GM21723 (cell line): ENCODE measurements around the gene TRIM9.
"Not testable (repeated sequence)": the region's sequence is repeated elsewhere in the genome, so short reads cannot be mapped to it uniquely, and the experiment has no call there.

Experiments
- ATAC-seq: cut with Tn5 transposase; IDR thresholded peaks from one replicate; pipeline ENCODE4 v1.9.1; 2021; ENCODE audit warnings: mild to moderate bottlenecking, moderate library complexity; ENCODE audit not compliant: unreplicated experiment

Gene TRIM9

GRCh38 chr14:51006324-51006723 is 88.6 kb downstream of the TRIM9 start:
- ATAC-seq: no peak

- ATAC-seq: no peak
Observed at GRCh38 chr14:51004801-51005526, 89.9 kb downstream of the TRIM9 start.

- ATAC-seq: no peak
Observed at GRCh38 chr14:51004352-51004800, 90.5 kb downstream of the TRIM9 start.

GRCh38 chr14:51002406-51002999 is 92.4 kb downstream of the TRIM9 start:
- no peak for ATAC-seq

- ATAC-seq: no peak
Observed at GRCh38 chr14:51000566-51000965, 94.3 kb downstream of the TRIM9 start.

- no peak for ATAC-seq
Observed at GRCh38 chr14:50999726-51000125, 95.2 kb downstream of the TRIM9 start.

- ATAC-seq: no peak
Observed at GRCh38 chr14:50998612-50999011, 96.3 kb downstream of the TRIM9 start.

- ATAC-seq: no peak
Observed at GRCh38 chr14:50997712-50998111, 97.2 kb downstream of the TRIM9 start.

GRCh38 chr14:50994158-50994557 is 100.7 kb downstream of the TRIM9 start:
- not testable (repeated sequence) for ATAC-seq

GRCh38 chr14:50985859-50986331 is 109.0 kb downstream of the TRIM9 start:
- ATAC-seq: no peak

GRCh38 chr14:50985124-50985858 is 109.6 kb downstream of the TRIM9 start:
- no peak for ATAC-seq

GRCh38 chr14:50984036-50984710 is 110.7 kb downstream of the TRIM9 start:
- ATAC-seq: no peak

- no peak for ATAC-seq
Observed at GRCh38 chr14:50979941-50980850, 114.7 kb downstream of the TRIM9 start.

- no peak for ATAC-seq
Observed at GRCh38 chr14:50978888-50979287, 116.0 kb downstream of the TRIM9 start.

- no peak for ATAC-seq
Observed at GRCh38 chr14:50978529-50978871, 116.4 kb downstream of the TRIM9 start.

- no peak for ATAC-seq
Observed at GRCh38 chr14:50977863-50978528, 116.9 kb downstream of the TRIM9 start.

- ATAC-seq: no peak
Observed at GRCh38 chr14:50974118-50974517, 120.8 kb downstream of the TRIM9 start.

- ATAC-seq: no peak
Observed at GRCh38 chr14:50972734-50973133, 122.2 kb downstream of the TRIM9 start.

GRCh38 chr14:50970886-50971781 is 123.8 kb downstream of the TRIM9 start:
- ATAC-seq: no peak
